HepG2 (cell line): Measurements from ENCODE around the gene P2RX5.

Source experiments
- BHLHE40 ChIP-seq: IDR thresholded peaks from 2 replicates; pipeline ENCODE4 v1.6.1; 2011; ENCODE audit warnings: low read length, improper control_type of control experiment
- EZH2 ChIP-seq: conservative IDR thresholded peaks from 2 replicates; pipeline ENCODE4 v1.6.1; 2012; ENCODE audit warnings: mild to moderate bottlenecking, low read depth, low read length, moderate library complexity
- FOXA1 ChIP-seq, 2 experiments: fragments of 450-650 bp in 1 of 2; sonication (generic) in 1 of 2; formaldehyde crosslinking in 1 of 2; IDR thresholded peaks; 2 replicates each; pipeline versions ENCODE4 v1.4.0 to v1.6.1; 2016 to 2020; ENCODE audit warnings: missing genetic modification reagents in 1 of 2
- JUNB ChIP-seq: sonication (generic); formaldehyde crosslinking; IDR thresholded peaks from 2 replicates; pipeline ENCODE4 v1.8.0; 2022; ENCODE audit warnings: missing genetic modification reagents, mild to moderate bottlenecking, borderline replicate concordance
- MAFF ChIP-seq: IDR thresholded peaks from 2 replicates; pipeline ENCODE4 v1.6.1; 2011; ENCODE audit warnings: low read depth, low read length, improper control_type of control experiment
- NFIC ChIP-seq: IDR thresholded peaks from 2 replicates; pipeline ENCODE4 v1.6.1; 2012; ENCODE audit warnings: mild to moderate bottlenecking, low read length, inconsistent platforms
- POLR2AphosphoS2 ChIP-seq: IDR thresholded peaks from 2 replicates; pipeline ENCODE4 v1.6.1; 2011; ENCODE audit warnings: low read depth, low read length, improper control_type of control experiment
- RAD21 ChIP-seq: fragments of 450-650 bp; formaldehyde crosslinking; IDR thresholded peaks from 2 replicates; pipeline ENCODE4 v1.5.0; 2020; ENCODE audit warnings: mild to moderate bottlenecking
- SMARCC2 ChIP-seq: fragments of 450-650 bp; IDR thresholded peaks from 2 replicates; pipeline ENCODE4 v1.6.1; 2017; ENCODE audit warnings: antibody characterized with exemption, mild to moderate bottlenecking
- ZNF292 ChIP-seq: sonication (generic); formaldehyde crosslinking; IDR thresholded peaks from 2 replicates; pipeline ENCODE4 v1.8.1; 2022; ENCODE audit warnings: mild to moderate bottlenecking, low read depth, missing genetic modification reagents, borderline replicate concordance
- ZNF670 ChIP-seq: sonication (generic); formaldehyde crosslinking; IDR thresholded peaks from 2 replicates; pipeline ENCODE4 v1.8.0; 2022; ENCODE audit warnings: mild to moderate bottlenecking, missing genetic modification reagents, borderline replicate concordance
- TF ChIP-seq, protein P1 (sequence below): sonication (generic); formaldehyde crosslinking; IDR thresholded peaks from 2 replicates; pipeline ENCODE4 v1.5.0; 2020; ENCODE audit warnings: mild to moderate bottlenecking, missing genetic modification reagents, moderate library complexity

- TF ChIP-seq ZNF670 (CRISPR knock-in tag) (no peak), FOXA1 (IDR thresholded peaks at IDR 0.05) (no peak), FOXA1 (CRISPR knock-in tag; IDR thresholded peaks at IDR 0.05) (no peak), NFIC (no peak), SMARCC2 (no peak), MAFF (no peak), EZH2 (no peak), POLR2AphosphoS2 (no peak), ZNF292 (CRISPR knock-in tag) (no peak), BHLHE40 (no peak), JUNB (CRISPR knock-in tag) (no peak), RAD21 (CRISPR knock-in tag) (no peak)
- TF ChIP-seq, protein P1, sequence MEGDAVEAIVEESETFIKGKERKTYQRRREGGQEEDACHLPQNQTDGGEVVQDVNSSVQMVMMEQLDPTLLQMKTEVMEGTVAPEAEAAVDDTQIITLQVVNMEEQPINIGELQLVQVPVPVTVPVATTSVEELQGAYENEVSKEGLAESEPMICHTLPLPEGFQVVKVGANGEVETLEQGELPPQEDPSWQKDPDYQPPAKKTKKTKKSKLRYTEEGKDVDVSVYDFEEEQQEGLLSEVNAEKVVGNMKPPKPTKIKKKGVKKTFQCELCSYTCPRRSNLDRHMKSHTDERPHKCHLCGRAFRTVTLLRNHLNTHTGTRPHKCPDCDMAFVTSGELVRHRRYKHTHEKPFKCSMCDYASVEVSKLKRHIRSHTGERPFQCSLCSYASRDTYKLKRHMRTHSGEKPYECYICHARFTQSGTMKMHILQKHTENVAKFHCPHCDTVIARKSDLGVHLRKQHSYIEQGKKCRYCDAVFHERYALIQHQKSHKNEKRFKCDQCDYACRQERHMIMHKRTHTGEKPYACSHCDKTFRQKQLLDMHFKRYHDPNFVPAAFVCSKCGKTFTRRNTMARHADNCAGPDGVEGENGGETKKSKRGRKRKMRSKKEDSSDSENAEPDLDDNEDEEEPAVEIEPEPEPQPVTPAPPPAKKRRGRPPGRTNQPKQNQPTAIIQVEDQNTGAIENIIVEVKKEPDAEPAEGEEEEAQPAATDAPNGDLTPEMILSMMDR (CRISPR knock-in tag): no peak
Measured at GRCh38 chr17:3655766-3656165, 40.2 kb downstream of the P2RX5 start.
